ENCODE results near the gene ANAPC2. TPM values are rescaled to one million over a fixed set of nuclear protein-coding genes. Genes with fewer than 3 reads are reported as not detected.

Gene ANAPC2
- total RNA-seq, 1 experiment from 2014 or later: 80.9 TPM

- no peak overlapping the region for H3K4me3 Mint-ChIP-seq
- DNase-seq (ENCODE audit: low spot score): no peak
- TF ChIP-seq NFYB (CRISPR knock-in tag; conservative IDR thresholded peaks at IDR 0.05; ENCODE audit: low read depth): 0 out of 2 replicates have a peak, but pooled peaks have one; percentile 9
- no peak for TF ChIP-seq JUN (CRISPR knock-in tag; IDR thresholded peaks at IDR 0.05)
- POLR2A ChIA-PET: interaction anchor here (1.7 kb wide), 1 partner anchor 13 kb away, joined by 7 read pairs; the partner anchor contains the start of gene TPRN
- CTCF ChIA-PET: interaction anchor here (0.6 to 2.8 kb wide), 12 partner anchors 9 to 64 kb away, joined by 3 to 10 read pairs (median 4); partner anchors contain the start of genes RNF208, RNF224 and TPRN
- peaks cover 10% of the 10 kb centered on the region; the same call in 1 of the 2 replicates for H3K36me3 Mint-ChIP-seq
- no peak overlapping the region for H3K27ac Mint-ChIP-seq
- H3K27me3 Mint-ChIP-seq (ENCODE audit: low read depth): no peaks in the 10 kb centered on the region
- no peak for ATAC-seq
- H3K4me1 Mint-ChIP-seq: peaks cover 4% of the 10 kb centered on the region; the same call in 1 of the 2 replicates
- no peaks in the 10 kb centered on the region for H3K9me3 Mint-ChIP-seq
These were observed 25.1 kb upstream of the ANAPC2 start for GRCh38 chr9:137213160-137214060.

GRCh38 chr9:137212520-137212919 lies 24.2 kb upstream of the ANAPC2 start:
- TF ChIP-seq, protein P1, sequence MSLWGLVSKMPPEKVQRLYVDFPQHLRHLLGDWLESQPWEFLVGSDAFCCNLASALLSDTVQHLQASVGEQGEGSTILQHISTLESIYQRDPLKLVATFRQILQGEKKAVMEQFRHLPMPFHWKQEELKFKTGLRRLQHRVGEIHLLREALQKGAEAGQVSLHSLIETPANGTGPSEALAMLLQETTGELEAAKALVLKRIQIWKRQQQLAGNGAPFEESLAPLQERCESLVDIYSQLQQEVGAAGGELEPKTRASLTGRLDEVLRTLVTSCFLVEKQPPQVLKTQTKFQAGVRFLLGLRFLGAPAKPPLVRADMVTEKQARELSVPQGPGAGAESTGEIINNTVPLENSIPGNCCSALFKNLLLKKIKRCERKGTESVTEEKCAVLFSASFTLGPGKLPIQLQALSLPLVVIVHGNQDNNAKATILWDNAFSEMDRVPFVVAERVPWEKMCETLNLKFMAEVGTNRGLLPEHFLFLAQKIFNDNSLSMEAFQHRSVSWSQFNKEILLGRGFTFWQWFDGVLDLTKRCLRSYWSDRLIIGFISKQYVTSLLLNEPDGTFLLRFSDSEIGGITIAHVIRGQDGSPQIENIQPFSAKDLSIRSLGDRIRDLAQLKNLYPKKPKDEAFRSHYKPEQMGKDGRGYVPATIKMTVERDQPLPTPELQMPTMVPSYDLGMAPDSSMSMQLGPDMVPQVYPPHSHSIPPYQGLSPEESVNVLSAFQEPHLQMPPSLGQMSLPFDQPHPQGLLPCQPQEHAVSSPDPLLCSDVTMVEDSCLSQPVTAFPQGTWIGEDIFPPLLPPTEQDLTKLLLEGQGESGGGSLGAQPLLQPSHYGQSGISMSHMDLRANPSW (CRISPR knock-in tag; conservative IDR thresholded peaks at IDR 0.05; ENCODE audit: low read depth): no peak
- TF ChIP-seq NR2C2 (CRISPR knock-in tag; IDR thresholded peaks at IDR 0.05) (no peak), IRF1 (CRISPR knock-in tag; IDR thresholded peaks at IDR 0.05) (no peak), JUN (CRISPR knock-in tag; IDR thresholded peaks at IDR 0.05) (no peak), ZNF423 (CRISPR knock-in tag; IDR thresholded peaks at IDR 0.05) (no peak), TP53 (CRISPR knock-in tag; IDR thresholded peaks at IDR 0.05) (no peak), ZNF416 (CRISPR knock-in tag; IDR thresholded peaks at IDR 0.05) (no peak), PRRX2 (CRISPR knock-in tag; IDR thresholded peaks at IDR 0.05) (no peak), ATF1 (CRISPR knock-in tag; IDR thresholded peaks at IDR 0.05) (no peak)
- TF ChIP-seq, protein P2, sequence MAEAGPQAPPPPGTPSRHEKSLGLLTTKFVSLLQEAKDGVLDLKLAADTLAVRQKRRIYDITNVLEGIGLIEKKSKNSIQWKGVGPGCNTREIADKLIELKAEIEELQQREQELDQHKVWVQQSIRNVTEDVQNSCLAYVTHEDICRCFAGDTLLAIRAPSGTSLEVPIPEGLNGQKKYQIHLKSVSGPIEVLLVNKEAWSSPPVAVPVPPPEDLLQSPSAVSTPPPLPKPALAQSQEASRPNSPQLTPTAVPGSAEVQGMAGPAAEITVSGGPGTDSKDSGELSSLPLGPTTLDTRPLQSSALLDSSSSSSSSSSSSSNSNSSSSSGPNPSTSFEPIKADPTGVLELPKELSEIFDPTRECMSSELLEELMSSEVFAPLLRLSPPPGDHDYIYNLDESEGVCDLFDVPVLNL (CRISPR knock-in tag; IDR thresholded peaks at IDR 0.05; ENCODE audit: borderline replicate concordance, low read depth): no peak
- TF ChIP-seq, protein P3, sequence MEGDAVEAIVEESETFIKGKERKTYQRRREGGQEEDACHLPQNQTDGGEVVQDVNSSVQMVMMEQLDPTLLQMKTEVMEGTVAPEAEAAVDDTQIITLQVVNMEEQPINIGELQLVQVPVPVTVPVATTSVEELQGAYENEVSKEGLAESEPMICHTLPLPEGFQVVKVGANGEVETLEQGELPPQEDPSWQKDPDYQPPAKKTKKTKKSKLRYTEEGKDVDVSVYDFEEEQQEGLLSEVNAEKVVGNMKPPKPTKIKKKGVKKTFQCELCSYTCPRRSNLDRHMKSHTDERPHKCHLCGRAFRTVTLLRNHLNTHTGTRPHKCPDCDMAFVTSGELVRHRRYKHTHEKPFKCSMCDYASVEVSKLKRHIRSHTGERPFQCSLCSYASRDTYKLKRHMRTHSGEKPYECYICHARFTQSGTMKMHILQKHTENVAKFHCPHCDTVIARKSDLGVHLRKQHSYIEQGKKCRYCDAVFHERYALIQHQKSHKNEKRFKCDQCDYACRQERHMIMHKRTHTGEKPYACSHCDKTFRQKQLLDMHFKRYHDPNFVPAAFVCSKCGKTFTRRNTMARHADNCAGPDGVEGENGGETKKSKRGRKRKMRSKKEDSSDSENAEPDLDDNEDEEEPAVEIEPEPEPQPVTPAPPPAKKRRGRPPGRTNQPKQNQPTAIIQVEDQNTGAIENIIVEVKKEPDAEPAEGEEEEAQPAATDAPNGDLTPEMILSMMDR (IDR thresholded peaks at IDR 0.05): no peak
- TF ChIP-seq, protein P4, sequence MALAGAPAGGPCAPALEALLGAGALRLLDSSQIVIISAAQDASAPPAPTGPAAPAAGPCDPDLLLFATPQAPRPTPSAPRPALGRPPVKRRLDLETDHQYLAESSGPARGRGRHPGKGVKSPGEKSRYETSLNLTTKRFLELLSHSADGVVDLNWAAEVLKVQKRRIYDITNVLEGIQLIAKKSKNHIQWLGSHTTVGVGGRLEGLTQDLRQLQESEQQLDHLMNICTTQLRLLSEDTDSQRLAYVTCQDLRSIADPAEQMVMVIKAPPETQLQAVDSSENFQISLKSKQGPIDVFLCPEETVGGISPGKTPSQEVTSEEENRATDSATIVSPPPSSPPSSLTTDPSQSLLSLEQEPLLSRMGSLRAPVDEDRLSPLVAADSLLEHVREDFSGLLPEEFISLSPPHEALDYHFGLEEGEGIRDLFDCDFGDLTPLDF (CRISPR knock-in tag; IDR thresholded peaks at IDR 0.05): no peak
- CTCF ChIA-PET: interaction anchor here (1.0 to 2.8 kb wide), 4 partner anchors 10 to 36 kb away, joined by 3 to 10 read pairs (median 9); partner anchors contain the start of gene RNF208

More at GRCh38 chr9:137212520-137212919, 24.2 kb upstream of the ANAPC2 start:
- no peaks in the 10 kb centered on the region for H3K9me3 Mint-ChIP-seq
- no peak overlapping the region for H3K4me3 Mint-ChIP-seq
- H3K27ac Mint-ChIP-seq: no peak overlapping the region
- no peak for DNase-seq (ENCODE audit: low spot score)
- POLR2A ChIA-PET: interaction anchor here (1.7 kb wide), 1 partner anchor 12 kb away, joined by 7 read pairs; the partner anchor contains the start of gene TPRN
- H3K4me1 Mint-ChIP-seq: peaks cover 4% of the 10 kb centered on the region; the same call in 1 of the 2 replicates
- ATAC-seq: no peak
- peaks cover 15% of the 10 kb centered on the region for H3K36me3 Mint-ChIP-seq
- H3K27me3 Mint-ChIP-seq (ENCODE audit: low read depth): no peaks in the 10 kb centered on the region

Measured in WTC11 (cell line).